Activated T-helper 1 cell treated with anti-CD3 and anti-CD28 coated beads, Interleukin-12 subunit alpha, Interleukin-12 subunit beta, Interleukin-2, Interleukin-4 antibody, amounts not matched to agents 30 ng/mL and 10 ng/mL and 1 ng/mL, durations not matched to agents 14 hours and 24 hours and 36 hours (primary cell): ENCODE results near the gene PDS5A. TPM values are rescaled to one million over a fixed set of nuclear protein-coding genes. Genes with fewer than 3 reads are reported as not detected.
"Not testable (repeated sequence)": the region's sequence is repeated elsewhere in the genome, so short reads cannot be mapped to it uniquely, and the experiment has no call there.

Source experiments
- DNase-seq: peaks from one replicate; pipeline ENCODE4 v3.0.0; 2021; ENCODE audit warnings: low spot score
- H3K27ac Mint-ChIP-seq: one replicate; pipeline ENCODE4 v1.8.0; 2021; ENCODE audit warnings: mild to moderate bottlenecking, mixed read lengths
- H3K27me3 Mint-ChIP-seq: one replicate; pipeline ENCODE4 v1.8.0; 2022; ENCODE audit warnings: mild to moderate bottlenecking, moderate library complexity, mixed read lengths; ENCODE audit not compliant: insufficient read depth
- H3K36me3 Mint-ChIP-seq: one replicate; pipeline ENCODE4 v1.8.0; 2021; ENCODE audit warnings: low read depth, mixed read lengths
- H3K4me1 Mint-ChIP-seq: one replicate; pipeline ENCODE4 v1.8.0; 2021; ENCODE audit warnings: low read depth, mixed read lengths
- H3K4me3 Mint-ChIP-seq: one replicate; pipeline ENCODE4 v1.8.0; 2021; ENCODE audit warnings: mild to moderate bottlenecking, moderate library complexity, mixed read lengths
- H3K9me3 Mint-ChIP-seq: one replicate; pipeline ENCODE4 v1.8.0; 2021; ENCODE audit warnings: mixed read lengths
- intact Hi-C: fragments of 100-400 bp; cut with micrococcal nuclease; formaldehyde crosslinking; loops from one replicate; pipeline ENCODE4 v1.15.1; 2024
- total RNA-seq: library from RNA; stranded (reverse); gene quantifications from 2 replicates; pipeline ENCODE4 v1.2.3, GENCODE V29; 2022

Gene PDS5A
- total RNA-seq, 1 donor from 2014 or later = 131 TPM

- H3K27me3 Mint-ChIP-seq, H3K4me3 Mint-ChIP-seq, H3K27ac Mint-ChIP-seq, intact Hi-C loops, H3K9me3 Mint-ChIP-seq, DNase-seq: not testable (repeated sequence)
- H3K36me3 Mint-ChIP-seq = peaks cover 11% of the 10 kb centered on the region
- peaks cover 21% of the 10 kb centered on the region for H3K4me1 Mint-ChIP-seq
Measured at GRCh38 chr4:39944245-39944644, 33.5 kb downstream of the PDS5A start.

- no peaks in the 10 kb centered on the region for H3K27me3 Mint-ChIP-seq
- DNase-seq = no peak
- H3K27ac Mint-ChIP-seq = no peak overlapping the region
- H3K4me3 Mint-ChIP-seq = no peak overlapping the region
- H3K36me3 Mint-ChIP-seq = peaks cover 9% of the 10 kb centered on the region
- peaks cover 24% of the 10 kb centered on the region for H3K4me1 Mint-ChIP-seq
- H3K9me3 Mint-ChIP-seq = no peaks in the 10 kb centered on the region
- intact Hi-C loops = no loop called here
Measured at GRCh38 chr4:39942507-39942906, 35.2 kb downstream of the PDS5A start.

- Mint-ChIP-seq H3K27ac (no peak overlapping the region), H3K27me3 (no peaks in the 10 kb centered on the region), H3K4me3 (no peak overlapping the region), H3K4me1 (peaks cover 30% of the 10 kb centered on the region), H3K36me3 (peaks cover 11% of the 10 kb centered on the region), H3K9me3 (no peaks in the 10 kb centered on the region)
- no peak for DNase-seq
- intact Hi-C loops = no loop called here
Measured at GRCh38 chr4:39941682-39942217, 36.0 kb downstream of the PDS5A start.

GRCh38 chr4:39937683-39938268, 39.9 kb downstream of the PDS5A start:
- Mint-ChIP-seq H3K27me3 (no peaks in the 10 kb centered on the region), H3K4me1 (peaks cover 55% of the 10 kb centered on the region), H3K4me3 (no peak overlapping the region), H3K27ac (no peak overlapping the region), H3K36me3 (peaks cover 14% of the 10 kb centered on the region), H3K9me3 (no peaks in the 10 kb centered on the region)
- intact Hi-C loops = no loop called here
- no peak for DNase-seq

GRCh38 chr4:39936565-39937418, 40.9 kb downstream of the PDS5A start:
- no peak overlapping the region for H3K4me3 Mint-ChIP-seq
- DNase-seq = no peak
- no peaks in the 10 kb centered on the region for H3K9me3 Mint-ChIP-seq
- H3K27ac Mint-ChIP-seq = no peak overlapping the region
- H3K4me1 Mint-ChIP-seq = peaks cover 51% of the 10 kb centered on the region
- intact Hi-C loops = no loop called here
- peaks cover 14% of the 10 kb centered on the region for H3K36me3 Mint-ChIP-seq
- H3K27me3 Mint-ChIP-seq = no peaks in the 10 kb centered on the region

GRCh38 chr4:39933671-39934590, 43.8 kb downstream of the PDS5A start:
- no peaks in the 10 kb centered on the region for H3K9me3 Mint-ChIP-seq
- intact Hi-C loops = loop anchor here (1.0 to 5.0 kb wide), 2 partner anchors 42 to 123 kb away; partner anchors contain the start of gene N4BP2

GRCh38 chr4:39932776-39933402, 44.8 kb downstream of the PDS5A start:
- DNase-seq = peak; percentile 20
- intact Hi-C loops = loop anchor here (1.0 to 5.0 kb wide), 2 partner anchors 43 to 124 kb away; partner anchors contain the start of gene N4BP2
- H3K4me1 Mint-ChIP-seq = peaks cover 61% of the 10 kb centered on the region
- peak overlapping the region; percentile 48 for H3K27ac Mint-ChIP-seq
- peak overlapping the region; percentile 12 for H3K4me3 Mint-ChIP-seq
- peaks cover 12% of the 10 kb centered on the region for H3K36me3 Mint-ChIP-seq
- no peaks in the 10 kb centered on the region for H3K27me3 Mint-ChIP-seq
- no peaks in the 10 kb centered on the region for H3K9me3 Mint-ChIP-seq

More at GRCh38 chr4:39933671-39934590, 43.8 kb downstream of the PDS5A start:
- Mint-ChIP-seq H3K4me3 (no peak overlapping the region), H3K27ac (no peak overlapping the region), H3K4me1 (peaks cover 60% of the 10 kb centered on the region), H3K27me3 (no peaks in the 10 kb centered on the region), H3K36me3 (peaks cover 14% of the 10 kb centered on the region)
- no peak for DNase-seq

GRCh38 chr4:39931441-39931901, 46.2 kb downstream of the PDS5A start:
- no peak for DNase-seq
- H3K9me3 Mint-ChIP-seq = no peaks in the 10 kb centered on the region
- no peaks in the 10 kb centered on the region for H3K27me3 Mint-ChIP-seq
- H3K4me3 Mint-ChIP-seq = no peak overlapping the region
- intact Hi-C loops = loop anchor here (5.0 kb wide), 1 partner anchor 126 kb away; the partner anchor contains the start of gene N4BP2
- peaks cover 54% of the 10 kb centered on the region for H3K4me1 Mint-ChIP-seq
- peak overlapping the region; percentile 84 for H3K27ac Mint-ChIP-seq
- H3K36me3 Mint-ChIP-seq = peaks cover 18% of the 10 kb centered on the region

- no peak for DNase-seq
- no peak overlapping the region for H3K27ac Mint-ChIP-seq
- H3K36me3 Mint-ChIP-seq = peaks cover 27% of the 10 kb centered on the region
- intact Hi-C loops = no loop called here
- no peaks in the 10 kb centered on the region for H3K9me3 Mint-ChIP-seq
- no peak overlapping the region for H3K4me3 Mint-ChIP-seq
- no peaks in the 10 kb centered on the region for H3K27me3 Mint-ChIP-seq
- H3K4me1 Mint-ChIP-seq = peaks cover 43% of the 10 kb centered on the region
Measured at GRCh38 chr4:39928538-39928937, 49.2 kb downstream of the PDS5A start.

GRCh38 chr4:39924014-39924413, 53.7 kb downstream of the PDS5A start:
- Mint-ChIP-seq H3K27me3 (no peaks in the 10 kb centered on the region), H3K4me1 (peaks cover 24% of the 10 kb centered on the region), H3K27ac (no peak overlapping the region), H3K36me3 (peaks cover 32% of the 10 kb centered on the region), H3K9me3 (no peaks in the 10 kb centered on the region), H3K4me3 (no peak overlapping the region)
- no peak for DNase-seq
- intact Hi-C loops = no loop called here

GRCh38 chr4:39922399-39922798, 55.3 kb downstream of the PDS5A start:
- no peak for DNase-seq
- Mint-ChIP-seq H3K27ac (no peak overlapping the region), H3K27me3 (no peaks in the 10 kb centered on the region), H3K4me3 (no peak overlapping the region), H3K9me3 (no peaks in the 10 kb centered on the region), H3K4me1 (peaks cover 18% of the 10 kb centered on the region), H3K36me3 (peaks cover 25% of the 10 kb centered on the region)
- intact Hi-C loops = no loop called here

GRCh38 chr4:39913471-39913870, 64.2 kb downstream of the PDS5A start:
- Mint-ChIP-seq H3K4me1 (no peaks in the 10 kb centered on the region), H3K9me3 (no peaks in the 10 kb centered on the region), H3K4me3 (no peak overlapping the region), H3K27ac (no peak overlapping the region), H3K36me3 (peaks cover 22% of the 10 kb centered on the region), H3K27me3 (no peaks in the 10 kb centered on the region)
- DNase-seq = no peak
- intact Hi-C loops = no loop called here
